NCI-H82 (cell line): ENCODE results near the gene IBSP.

ENCODE experiments used
- DNase-seq: peaks from one replicate; lab custom pipeline; 2025; lab: John Stamatoyannopoulos, UW

Gene IBSP, protein sequence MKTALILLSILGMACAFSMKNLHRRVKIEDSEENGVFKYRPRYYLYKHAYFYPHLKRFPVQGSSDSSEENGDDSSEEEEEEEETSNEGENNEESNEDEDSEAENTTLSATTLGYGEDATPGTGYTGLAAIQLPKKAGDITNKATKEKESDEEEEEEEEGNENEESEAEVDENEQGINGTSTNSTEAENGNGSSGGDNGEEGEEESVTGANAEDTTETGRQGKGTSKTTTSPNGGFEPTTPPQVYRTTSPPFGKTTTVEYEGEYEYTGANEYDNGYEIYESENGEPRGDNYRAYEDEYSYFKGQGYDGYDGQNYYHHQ

DNA sequence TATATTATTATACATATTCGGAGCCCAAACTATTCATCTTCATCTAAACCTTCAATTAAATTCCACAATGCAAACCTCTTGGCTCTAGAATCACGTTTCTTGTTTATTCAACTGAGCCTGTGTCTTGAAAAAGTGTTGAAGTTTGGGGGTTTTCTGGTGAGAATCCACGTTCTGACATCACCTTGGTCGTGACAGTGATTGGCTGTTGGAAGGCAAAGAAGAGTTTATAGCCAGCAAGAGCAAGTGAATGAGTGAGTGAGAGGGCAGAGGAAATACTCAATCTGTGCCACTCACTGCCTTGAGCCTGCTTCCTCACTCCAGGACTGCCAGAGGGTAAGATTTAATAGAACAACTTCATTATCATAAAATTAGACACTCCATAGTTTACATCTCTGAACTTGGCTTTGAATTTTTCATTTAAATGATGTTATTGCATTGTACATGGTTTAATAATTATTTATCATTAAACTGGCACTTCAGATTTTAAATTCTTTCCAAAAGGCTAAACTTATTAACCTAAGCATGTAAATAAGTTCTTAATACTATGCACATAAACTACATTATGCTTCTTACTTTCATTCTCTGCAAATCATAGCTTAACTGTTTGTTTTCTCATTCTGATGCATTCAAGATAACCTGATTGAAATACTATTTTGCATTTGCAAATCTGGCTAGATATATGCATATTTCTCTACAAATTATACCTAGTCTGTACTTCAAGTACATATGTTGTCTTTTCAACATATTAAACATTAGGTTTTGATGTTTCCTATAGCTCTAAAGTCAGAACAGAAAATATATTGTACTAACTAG, at the start of gene IBSP:
Gene IBSP, plus strand, starts transcription at position 254 of the 813 bp plus-strand sequence. CDS start 2,808 bp downstream, outside the sequence.
- DNase-seq, result no peak

DNA sequence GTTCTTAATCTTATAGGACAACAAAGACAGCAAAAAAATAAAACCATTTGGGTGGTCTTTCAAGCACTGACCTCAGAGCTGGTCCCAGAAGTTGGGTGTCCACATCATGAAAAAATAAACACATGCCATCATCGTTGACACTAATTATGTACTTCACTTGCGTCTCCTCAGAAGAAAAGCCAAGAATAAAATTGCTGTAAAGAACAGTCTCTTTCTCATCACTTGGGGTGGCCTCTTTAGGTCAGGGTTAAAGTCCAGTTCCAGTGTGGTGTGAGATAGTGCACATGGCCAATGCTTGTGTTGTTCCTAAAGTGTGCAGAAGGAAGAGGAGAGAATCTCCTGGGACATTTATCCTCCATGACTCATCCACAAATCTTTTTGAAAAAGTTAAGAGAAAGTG, 49.5 kb upstream of the IBSP start:
- DNase-seq, result no peak

GRCh38 chr4:87758270-87758669, 41.1 kb upstream of the IBSP start:
- no peak for DNase-seq

- DNase-seq, result no peak
Measured at GRCh38 chr4:87762311-87762710, 37.0 kb upstream of the IBSP start.

- no peak for DNase-seq
Measured at GRCh38 chr4:87781569-87781968, 17.8 kb upstream of the IBSP start.

DNA sequence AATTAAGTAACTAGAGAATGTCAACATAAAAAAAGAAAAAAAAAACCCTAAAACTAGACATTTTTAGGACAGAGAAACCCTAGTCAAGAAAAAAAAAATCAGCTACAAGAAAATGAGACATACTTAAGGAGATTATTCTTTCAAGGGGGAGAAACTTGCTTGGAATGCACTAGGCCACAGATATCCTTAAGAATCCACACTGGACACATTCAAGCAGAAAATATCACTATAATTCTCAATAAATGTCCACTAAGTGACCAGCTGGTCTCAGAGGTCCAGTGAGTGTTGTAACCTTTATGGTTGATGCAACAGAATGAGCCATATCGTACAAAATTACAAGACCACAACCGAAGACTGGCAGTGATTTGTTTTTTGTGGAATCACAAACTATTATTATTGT, 15.6 kb upstream of the IBSP start:
- DNase-seq, result no peak

DNA sequence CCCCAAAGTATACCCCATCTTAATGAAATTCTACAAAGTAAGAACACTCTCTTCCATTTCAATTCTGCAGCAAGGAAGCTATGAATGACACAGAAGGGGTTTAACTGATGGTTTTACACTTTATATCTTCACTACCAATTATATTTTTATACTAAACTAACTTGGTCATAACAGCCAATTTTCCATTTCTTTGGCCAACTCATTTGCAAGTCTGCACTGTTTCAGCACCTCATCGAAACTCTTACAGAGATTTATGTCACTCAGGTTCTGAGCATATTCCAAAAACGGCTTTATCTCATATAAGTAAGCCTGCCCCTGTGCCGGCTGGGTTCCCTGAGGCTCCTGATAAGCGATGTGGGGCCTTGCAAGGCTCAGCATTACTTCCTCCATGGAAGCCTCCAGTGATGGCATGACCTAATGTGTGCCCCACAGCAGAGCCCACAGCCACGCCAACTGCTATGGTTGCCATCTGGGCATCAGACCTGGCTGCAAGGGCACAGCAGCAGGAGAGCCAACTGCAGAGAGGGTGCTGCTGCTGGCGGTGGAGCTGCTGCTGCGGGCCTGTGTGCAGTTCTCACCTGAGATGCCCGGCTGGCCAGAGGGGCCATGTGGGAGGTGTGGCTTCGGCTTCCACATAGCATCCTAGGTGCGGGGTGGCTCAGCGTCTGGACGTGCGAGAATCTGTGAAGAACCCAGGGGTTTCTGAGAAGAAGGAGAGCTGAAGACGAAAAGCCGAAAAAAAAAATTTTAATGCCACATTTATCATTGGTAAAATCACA, 13.4 kb upstream of the IBSP start:
- no peak for DNase-seq

DNA sequence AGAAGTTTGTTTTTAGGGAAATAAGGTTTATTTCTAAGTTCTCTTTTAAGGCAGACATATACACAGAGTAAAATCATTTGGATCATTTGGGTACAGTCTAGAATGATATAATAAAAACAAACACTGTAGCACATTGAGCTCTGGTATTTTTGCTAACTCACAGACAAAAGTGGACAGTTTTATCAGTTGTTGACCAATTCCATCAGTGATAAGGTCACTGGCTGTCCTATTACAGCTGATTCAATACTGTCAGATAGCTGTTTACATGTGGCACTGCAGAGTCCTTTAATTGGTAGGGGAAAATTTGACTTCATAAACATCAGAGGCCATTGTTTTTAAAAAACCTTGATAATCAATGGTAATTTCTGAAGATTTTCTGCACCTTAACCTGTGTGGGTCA, 3.5 kb downstream of the IBSP start:
- no peak for DNase-seq

GRCh38 chr4:87803421-87803820, 4.1 kb downstream of the IBSP start:
- DNase-seq, result no peak

- DNase-seq, result no peak
Measured at GRCh38 chr4:87804871-87805270, 5.5 kb downstream of the IBSP start.

GRCh38 chr4:87805971-87806370, 6.6 kb downstream of the IBSP start:
- DNase-seq, result no peak

GRCh38 chr4:87806520-87806919, 7.2 kb downstream of the IBSP start:
- DNase-seq, result no peak

GRCh38 chr4:87807402-87807801, 8.0 kb downstream of the IBSP start:
- no peak for DNase-seq

DNA sequence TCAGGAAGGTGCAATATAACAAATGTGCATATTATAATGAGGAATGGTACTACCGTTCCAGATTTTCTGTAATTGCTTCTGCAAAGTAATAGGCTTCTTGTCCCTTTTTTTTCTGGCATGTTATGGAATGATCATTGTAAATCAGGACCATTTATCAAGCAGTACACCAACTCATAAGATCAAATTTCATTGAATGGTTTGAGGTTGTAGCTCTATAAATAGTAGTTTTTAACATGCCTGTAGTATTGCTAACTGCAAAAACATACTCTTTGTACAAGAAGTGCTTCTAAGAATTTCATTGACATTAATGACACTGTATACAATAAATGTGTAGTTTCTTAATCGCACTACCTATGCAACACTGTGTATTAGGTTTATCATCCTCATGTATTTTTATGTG, 12.6 kb downstream of the IBSP start:
- no peak for DNase-seq

GRCh38 chr4:87819281-87819919, 20.0 kb downstream of the IBSP start:
- no peak for DNase-seq

DNA sequence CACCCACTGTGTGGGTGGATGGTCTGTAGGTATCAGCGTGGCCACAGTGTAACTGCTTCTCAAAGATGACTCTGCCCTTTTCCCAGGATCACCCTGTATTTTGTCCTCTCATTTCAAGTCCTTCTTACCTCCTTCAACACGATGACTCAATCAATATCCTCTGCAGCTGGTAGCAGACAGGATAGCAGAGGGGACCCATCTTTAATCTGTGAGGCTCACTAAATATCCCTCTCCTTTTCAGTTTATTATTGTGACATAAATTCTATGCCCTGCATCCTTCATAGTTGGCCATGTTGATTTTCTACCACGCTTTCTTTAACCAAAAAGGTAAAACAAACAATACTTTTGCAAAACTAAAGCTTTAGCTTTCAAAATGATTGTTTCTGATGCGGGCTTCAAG, 23.8 kb downstream of the IBSP start:
- no peak for DNase-seq

DNA sequence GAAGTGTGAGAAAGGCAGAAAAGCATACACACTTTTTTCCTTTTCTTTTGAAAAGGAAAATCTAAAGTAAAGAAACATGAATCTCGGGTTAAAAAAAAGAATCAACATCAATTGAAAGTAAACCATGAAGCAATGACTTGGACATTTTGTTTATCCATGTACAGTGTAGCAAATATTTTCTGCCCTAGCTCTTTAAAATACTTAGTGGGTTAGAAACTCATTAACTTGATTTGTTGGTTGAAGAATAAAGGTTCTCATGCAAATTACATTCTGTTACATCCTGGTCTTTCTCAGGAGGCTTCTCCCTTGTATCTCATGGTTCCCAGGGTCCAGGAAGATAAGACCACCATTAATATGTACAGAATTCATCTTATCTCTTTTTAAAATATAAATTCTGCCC, 24.4 kb downstream of the IBSP start:
- DNase-seq, result no peak

DNA sequence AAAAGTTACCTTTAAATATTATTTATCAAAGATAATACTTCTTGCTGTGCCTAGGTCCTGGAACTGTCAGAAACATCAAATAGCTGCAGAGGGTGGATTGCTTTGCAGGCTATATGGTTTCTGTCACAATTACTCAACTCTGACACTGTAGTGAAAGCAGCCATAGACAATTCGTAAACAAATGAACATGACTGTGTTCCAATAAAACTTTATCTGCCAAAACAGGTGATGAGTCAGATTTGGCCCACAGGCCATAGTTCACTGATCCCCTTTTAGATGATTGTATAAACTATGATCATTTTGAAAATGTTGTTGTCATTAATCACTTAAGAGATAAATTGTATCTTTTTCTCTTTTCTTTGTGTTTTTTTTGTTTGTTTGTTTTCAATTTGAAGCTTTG, 25.0 kb downstream of the IBSP start:
- DNase-seq, result no peak

GRCh38 chr4:87832669-87833068, 33.3 kb downstream of the IBSP start, which contains the start of gene MEPE:
MEPE (plus strand) TSS chr4:87832969; CDS start chr4:87834715, 1,746 bp downstream.
- no peak for DNase-seq

- DNase-seq, result no peak
Measured at GRCh38 chr4:87834401-87834800, 35.0 kb downstream of the IBSP start.

DNA sequence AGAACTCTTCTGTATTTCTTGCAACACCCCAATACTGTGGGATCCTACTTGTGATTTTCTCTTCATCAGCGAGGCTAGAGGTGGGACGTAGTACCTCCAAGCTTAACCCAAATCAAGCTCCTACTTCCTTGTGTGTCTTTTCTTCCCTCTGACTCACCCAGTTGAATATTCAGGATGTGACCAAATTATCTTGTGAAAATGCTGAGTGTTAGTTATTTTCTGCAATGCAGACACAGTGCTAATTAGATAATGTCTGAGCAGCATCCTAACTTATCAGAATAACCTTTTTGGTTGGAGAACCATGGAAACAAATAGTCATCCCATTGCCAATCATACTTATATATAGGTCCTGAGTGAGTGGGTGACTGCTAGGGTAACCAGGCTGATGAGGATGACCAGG, 35.8 kb downstream of the IBSP start:
- no peak for DNase-seq

- no peak for DNase-seq
Measured at GRCh38 chr4:87835743-87836142, 36.4 kb downstream of the IBSP start.
